ENCODE results near the gene E2F6.

E2F6 gene

GRCh38 chr2:11492720-11493119 lies 26.8 kb upstream of the E2F6 start:
- DNase-seq (ENCODE audit: low read depth) = no peak

GRCh38 chr2:11492244-11492643 lies 26.3 kb upstream of the E2F6 start:
- no peak for DNase-seq (ENCODE audit: low read depth)

DNA sequence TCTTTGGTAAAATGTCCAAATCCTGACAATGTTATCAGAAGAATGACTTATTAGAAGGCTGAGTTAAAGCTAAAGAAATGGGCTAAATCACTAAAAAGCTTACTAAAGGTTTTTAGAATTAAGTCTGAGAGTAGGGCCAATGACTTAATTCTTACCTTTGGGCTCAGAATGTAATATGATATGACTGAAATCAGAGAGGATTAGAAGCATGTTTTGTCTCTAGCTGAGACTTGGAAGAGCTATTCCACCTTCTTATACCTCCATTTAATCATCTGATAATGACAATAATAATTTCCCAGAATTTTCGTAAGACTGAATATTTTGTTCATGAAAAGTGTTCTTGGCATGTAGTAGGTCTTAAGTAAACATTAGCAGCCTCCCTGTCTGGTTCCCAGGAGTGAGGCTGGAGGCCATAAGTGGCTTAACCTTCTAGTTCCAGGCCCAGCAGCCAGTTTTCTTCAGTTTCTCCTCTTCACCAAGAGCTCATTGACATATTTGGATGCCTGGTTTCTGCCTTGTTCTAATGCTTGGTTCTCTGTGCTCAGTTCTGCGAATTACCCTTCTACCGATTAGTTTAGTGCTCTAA lies 25.5 kb upstream of the E2F6 start:
- DNase-seq (ENCODE audit: low read depth) = no peak

- DNase-seq (ENCODE audit: low read depth) = no peak
These were observed 24.2 kb upstream of the E2F6 start for GRCh38 chr2:11490194-11490593.

- no peak for DNase-seq (ENCODE audit: low read depth)
These were observed 22.8 kb upstream of the E2F6 start for GRCh38 chr2:11488809-11489208.

- DNase-seq (ENCODE audit: low read depth) = no peak
These were observed 18.1 kb upstream of the E2F6 start for GRCh38 chr2:11483806-11484617.

- no peak for DNase-seq (ENCODE audit: low read depth)
These were observed 16.6 kb upstream of the E2F6 start for GRCh38 chr2:11482473-11483035.

- DNase-seq (ENCODE audit: low read depth) = no peak
These were observed 16.0 kb upstream of the E2F6 start for GRCh38 chr2:11481789-11482472.

GRCh38 chr2:11481426-11481788 lies 15.4 kb upstream of the E2F6 start:
- no peak for DNase-seq (ENCODE audit: low read depth)

DNA sequence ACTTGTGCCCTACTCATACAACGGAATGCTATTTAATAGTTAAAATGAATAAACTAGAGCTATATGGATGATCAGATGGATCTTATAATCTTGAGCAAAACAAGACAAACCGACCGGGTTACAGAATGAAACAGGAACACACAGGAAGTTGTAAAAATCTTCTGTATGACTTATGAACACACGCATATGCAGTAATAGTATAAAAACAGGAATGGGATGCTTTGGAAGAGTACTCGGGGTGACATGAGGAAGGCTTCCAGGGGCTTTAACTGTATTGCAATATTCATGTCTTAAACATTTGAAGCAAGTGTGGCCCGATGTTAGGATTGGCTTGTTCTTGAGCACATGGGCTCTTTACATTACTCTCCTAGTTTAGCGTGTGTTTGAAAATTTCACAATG lies 14.9 kb upstream of the E2F6 start:
- no peak for DNase-seq (ENCODE audit: low read depth)

DNA sequence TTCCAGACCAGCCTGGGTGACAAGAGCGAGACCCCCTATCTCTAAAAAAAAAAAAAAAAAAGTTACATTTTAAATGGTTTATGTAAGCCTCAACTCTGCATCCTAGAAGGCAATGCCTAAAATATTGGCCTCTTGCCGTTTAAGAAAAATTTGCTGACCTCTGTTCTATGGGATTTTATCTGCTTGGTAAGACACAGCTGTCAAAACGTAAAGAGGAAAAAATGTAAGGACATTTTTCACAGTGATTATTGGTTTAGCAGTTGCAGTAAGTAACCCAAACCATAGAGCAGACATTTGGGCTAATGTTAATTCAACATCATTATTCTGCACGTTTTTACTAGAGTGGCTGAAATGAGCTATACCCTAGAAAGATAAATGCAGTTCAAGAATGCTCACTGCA lies 14.4 kb upstream of the E2F6 start:
- no peak for DNase-seq (ENCODE audit: low read depth)

GRCh38 chr2:11478899-11479605 lies 13.1 kb upstream of the E2F6 start:
- DNase-seq (ENCODE audit: low read depth) = no peak

DNA sequence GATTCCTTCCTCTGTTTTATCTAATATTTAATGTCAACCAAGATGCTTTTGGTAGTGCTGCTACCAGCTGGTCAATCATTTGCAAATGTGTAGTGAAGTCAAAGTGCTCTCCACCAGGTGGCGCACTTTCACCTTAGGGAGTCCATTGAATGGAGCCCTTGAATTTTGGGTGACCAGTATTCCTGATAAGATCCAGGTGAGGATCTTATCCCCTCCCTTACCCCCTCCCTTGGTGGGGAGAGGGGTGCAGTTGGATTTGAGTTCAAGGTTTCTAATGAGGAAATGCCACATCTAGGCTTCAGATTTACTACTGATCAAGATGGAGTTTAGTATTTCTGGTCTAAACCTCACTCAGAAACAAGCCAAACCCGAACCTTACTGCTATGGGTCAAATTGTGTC lies 12.0 kb upstream of the E2F6 start:
- DNase-seq (ENCODE audit: low read depth) = peak; percentile 78

DNA sequence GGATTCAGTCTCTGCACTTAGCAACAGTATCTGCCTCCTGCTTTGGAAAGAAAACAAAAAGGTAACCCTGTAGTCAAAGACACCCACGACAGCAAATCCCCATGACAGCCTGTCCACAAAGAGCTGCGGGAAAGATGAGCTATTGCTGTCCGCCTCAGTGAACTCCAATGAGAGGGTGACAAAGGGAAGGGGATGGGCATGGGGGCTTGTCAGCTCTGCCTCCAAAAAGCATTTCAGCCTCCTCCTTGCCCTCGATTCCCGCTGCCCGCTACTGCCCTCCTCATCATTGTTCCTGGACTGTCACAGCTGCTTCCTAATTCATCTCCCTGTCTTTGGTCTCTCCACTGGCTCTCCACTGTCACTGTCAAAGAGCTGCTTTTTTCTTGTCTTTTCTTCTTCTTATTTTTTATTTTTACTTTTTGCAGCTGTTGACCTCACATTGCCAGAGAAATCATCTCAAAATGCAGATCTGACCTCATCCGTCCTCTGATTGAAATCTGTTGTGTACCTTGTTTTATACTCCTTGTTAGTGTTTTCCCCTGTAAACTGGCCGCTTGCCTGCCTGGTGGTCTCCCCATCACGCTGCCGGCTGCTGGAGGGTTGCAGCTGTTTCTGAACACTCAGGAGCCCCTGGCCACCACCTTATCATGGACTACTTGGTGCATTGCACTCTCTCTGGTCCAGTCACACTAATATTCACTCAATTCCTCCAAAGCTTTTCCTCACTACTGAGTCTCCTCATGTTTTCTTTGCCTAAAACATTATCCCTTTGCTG lies 7.9 kb upstream of the E2F6 start:
- DNase-seq (ENCODE audit: low read depth) = no peak

DNA sequence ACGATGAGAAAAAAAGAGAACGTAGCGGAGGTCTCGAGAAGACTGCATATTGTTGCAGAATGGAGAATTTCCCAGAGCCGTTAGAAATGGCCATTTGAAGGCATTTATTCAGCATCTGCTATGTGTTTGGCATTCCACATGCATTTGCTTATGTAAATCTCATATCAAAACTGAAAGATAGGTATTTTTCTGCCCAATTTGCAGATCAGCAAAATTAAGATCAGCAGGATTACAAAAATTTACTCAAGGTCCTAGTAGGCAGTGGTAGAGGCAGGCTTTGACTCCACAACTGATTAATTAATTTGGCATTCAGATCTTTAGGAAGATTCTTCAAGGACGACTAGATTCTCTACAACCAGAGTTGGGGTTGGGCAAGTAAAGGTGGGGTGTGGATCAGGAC lies 1.8 kb upstream of the E2F6 start:
- DNase-seq (ENCODE audit: low read depth) = no peak

GRCh38 chr2:11467129-11467649 lies 1.2 kb upstream of the E2F6 start:
- DNase-seq (ENCODE audit: low read depth) = no peak

DNA sequence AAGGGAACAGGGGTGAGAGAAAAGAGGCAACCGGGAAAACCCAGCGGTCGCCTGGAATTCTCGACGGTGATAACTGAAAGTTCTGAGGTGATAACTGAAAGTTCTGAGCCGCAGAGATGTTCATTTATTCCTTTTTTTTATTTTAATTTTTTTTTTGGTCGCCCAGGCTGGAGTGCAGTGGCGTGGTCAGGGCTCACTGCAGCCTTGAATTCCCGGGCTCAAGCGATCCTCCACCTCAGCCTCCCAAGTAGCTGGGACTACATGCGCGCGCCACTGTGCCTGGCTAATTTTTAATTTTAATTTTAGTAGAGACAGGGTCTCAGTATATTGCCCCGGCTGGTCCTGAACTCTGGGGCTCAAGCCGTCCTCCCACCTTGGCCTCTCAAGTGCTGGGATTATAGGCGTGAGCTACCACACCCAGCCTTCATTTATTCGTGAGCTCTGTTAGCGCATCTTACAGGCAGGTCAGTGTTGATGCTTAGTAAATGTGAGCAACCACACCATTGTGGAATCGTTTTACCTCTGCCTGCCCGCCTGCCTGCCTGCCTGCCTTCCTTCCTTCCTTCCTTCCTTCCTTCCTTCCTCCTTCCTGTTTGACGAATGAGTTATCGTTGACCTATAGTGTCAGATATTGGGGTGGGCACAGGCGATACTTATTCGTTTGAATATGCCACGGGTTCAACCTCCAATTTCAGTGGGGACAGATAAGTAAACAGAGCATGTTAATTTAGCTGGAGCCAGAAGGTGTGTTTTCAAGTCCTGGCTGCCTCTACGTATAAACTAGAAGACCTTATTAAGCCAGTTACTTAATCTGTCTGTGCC lies 557 bp upstream of the E2F6 start:
- no peak for DNase-seq (ENCODE audit: low read depth)

DNA sequence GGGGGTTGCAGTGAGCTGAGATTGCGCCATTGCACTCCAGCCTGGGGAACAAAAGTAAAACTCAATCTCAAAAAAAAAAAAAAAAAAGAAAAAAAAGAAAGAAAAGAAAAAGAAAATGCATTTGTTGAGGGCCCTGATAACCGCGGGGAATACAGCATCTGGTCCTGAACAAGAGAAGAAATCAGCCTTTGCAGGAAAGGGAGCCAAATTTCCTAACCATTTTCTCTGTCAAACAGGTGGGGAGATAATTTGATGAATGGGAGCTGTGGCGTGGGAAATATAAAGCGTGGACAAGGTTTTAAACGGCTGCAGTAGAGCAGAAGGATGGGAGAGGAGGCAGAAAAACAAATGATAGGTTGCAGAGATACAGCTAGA lies 864 bp downstream of the E2F6 start:
- DNase-seq (ENCODE audit: low read depth) = no peak

- DNase-seq (ENCODE audit: low read depth) = no peak
These were observed 6.1 kb downstream of the E2F6 start for GRCh38 chr2:11459816-11460215.

DNA sequence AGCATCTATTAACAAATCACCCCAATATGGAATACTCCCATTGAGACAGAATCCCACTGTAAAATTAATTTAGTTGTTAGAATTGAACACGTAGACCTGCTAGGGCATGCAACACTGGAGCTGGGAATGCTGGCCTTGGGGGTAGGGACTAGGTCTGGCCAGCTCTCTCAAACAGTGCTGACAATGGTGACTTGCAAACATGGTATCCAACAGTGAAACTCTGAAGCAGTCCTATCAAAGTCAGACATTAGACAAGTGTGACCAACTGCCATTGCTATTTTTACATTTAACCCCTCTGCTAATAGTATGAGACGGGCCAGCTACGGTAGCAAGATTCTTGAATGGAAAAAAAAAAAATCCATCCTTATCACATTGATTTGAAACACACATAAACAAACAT lies 7.2 kb downstream of the E2F6 start:
- DNase-seq (ENCODE audit: low read depth) = no peak

DNA sequence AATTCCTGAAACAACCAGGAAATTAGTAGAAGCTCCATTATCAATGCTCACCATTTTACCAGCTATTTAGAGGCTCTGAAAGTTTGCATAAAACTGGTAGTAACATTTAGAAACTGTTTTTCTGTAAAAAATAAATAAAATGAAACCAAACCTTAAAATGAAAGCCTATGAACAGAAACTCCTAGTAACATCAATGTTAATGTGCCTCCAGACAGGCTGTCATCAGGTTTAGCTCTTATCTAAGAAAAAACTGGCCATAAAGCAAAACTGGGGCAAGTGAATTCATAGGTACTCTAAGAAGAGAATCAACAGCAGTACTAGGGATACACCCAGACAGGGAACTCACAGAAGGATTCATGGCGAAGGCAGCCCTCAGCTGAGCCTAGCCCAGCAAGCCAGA lies 8.0 kb downstream of the E2F6 start:
- no peak for DNase-seq (ENCODE audit: low read depth)

Data from stimulated activated CD8-positive, alpha-beta memory T cell treated with anti-CD3 and anti-CD28 coated beads, Interleukin-15, amount 100 ng/mL, for 1 hour (primary cell).